HFFc6 (cell line): ENCODE data around the gene MARCHF3. TPM values are rescaled to one million over a fixed set of nuclear protein-coding genes. Genes with fewer than 3 reads are reported as not detected.

Source experiments
- DNase-seq: peaks from one replicate; pipeline ENCODE4 v3.0.0-alpha.2; 2018
- H3K27ac Mint-ChIP-seq: 2 replicates; pipeline ENCODE4 v1.8.0; 2020; ENCODE audit warnings: mild to moderate bottlenecking, mixed read lengths
- H3K27me3 Mint-ChIP-seq: 2 replicates; pipeline ENCODE4 v1.8.0; 2021; ENCODE audit warnings: mild to moderate bottlenecking, moderate library complexity, mixed read lengths; ENCODE audit not compliant: insufficient read depth
- H3K36me3 Mint-ChIP-seq: 2 replicates; pipeline ENCODE4 v1.8.0; 2021; ENCODE audit warnings: low read depth, mixed read lengths
- H3K4me1 Mint-ChIP-seq: 2 replicates; pipeline ENCODE4 v1.8.0; 2020; ENCODE audit warnings: low read depth, mixed read lengths
- H3K4me3 Mint-ChIP-seq: 2 replicates; pipeline ENCODE4 v1.8.0; 2020; ENCODE audit warnings: mild to moderate bottlenecking, moderate library complexity, mixed read lengths
- H3K9me3 Mint-ChIP-seq: 2 replicates; pipeline ENCODE4 v1.8.0; 2020; ENCODE audit warnings: mild to moderate bottlenecking, mixed read lengths
- total RNA-seq, 6 experiments: library from RNA; stranded (reverse); fragmentation: NEBNext Ultra II Directional; extraction: Animal tissue kit (Norgen Biotek cat#: 25700); gene quantifications; 2 replicates in 1 of 6; 3 replicates in 5 of 6; pipeline ENCODE4 v1.2.3, GENCODE V29; 2021
- TF ChIP-seq, protein P1 (sequence below): fragments of 200-600 bp; sonication (generic); IDR thresholded peaks from 2 replicates; pipeline ENCODE4 v1.5.0; 2021; ENCODE audit warnings: antibody characterized with exemption, mild to moderate bottlenecking

Gene MARCHF3
- total RNA-seq, 6 experiments from 2014 or later: 12.3 to 17.8 (median 13.3) TPM

DNA sequence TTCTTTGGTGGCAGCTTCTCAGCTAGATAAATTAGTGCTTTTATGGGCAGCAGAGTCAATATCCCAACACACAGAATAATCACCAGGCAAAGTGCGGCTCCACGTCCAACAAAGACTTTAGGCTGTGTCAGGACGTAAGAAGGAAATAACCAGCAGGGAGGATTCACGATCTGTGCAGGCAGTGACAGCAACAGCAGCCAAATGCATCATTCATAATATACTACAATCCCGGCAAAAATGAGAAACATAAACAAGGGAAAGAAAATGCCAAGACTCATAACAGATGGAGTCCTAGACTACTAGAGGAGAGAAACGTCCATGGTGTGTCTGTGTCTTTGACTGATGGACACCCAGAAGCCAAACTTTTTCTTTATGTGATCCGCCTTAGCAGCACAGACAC is 152.8 kb downstream of the MARCHF3 start:
- Mint-ChIP-seq H3K4me1 (no peaks in the 10 kb centered on the region), H3K27ac (no peak overlapping the region), H3K27me3 (no peaks in the 10 kb centered on the region), H3K4me3 (no peak overlapping the region), H3K36me3 (peaks cover 11% of the 10 kb centered on the region), H3K9me3 (no peaks in the 10 kb centered on the region)
- no peak for DNase-seq
- TF ChIP-seq, protein P1, sequence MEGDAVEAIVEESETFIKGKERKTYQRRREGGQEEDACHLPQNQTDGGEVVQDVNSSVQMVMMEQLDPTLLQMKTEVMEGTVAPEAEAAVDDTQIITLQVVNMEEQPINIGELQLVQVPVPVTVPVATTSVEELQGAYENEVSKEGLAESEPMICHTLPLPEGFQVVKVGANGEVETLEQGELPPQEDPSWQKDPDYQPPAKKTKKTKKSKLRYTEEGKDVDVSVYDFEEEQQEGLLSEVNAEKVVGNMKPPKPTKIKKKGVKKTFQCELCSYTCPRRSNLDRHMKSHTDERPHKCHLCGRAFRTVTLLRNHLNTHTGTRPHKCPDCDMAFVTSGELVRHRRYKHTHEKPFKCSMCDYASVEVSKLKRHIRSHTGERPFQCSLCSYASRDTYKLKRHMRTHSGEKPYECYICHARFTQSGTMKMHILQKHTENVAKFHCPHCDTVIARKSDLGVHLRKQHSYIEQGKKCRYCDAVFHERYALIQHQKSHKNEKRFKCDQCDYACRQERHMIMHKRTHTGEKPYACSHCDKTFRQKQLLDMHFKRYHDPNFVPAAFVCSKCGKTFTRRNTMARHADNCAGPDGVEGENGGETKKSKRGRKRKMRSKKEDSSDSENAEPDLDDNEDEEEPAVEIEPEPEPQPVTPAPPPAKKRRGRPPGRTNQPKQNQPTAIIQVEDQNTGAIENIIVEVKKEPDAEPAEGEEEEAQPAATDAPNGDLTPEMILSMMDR: no peak

DNA sequence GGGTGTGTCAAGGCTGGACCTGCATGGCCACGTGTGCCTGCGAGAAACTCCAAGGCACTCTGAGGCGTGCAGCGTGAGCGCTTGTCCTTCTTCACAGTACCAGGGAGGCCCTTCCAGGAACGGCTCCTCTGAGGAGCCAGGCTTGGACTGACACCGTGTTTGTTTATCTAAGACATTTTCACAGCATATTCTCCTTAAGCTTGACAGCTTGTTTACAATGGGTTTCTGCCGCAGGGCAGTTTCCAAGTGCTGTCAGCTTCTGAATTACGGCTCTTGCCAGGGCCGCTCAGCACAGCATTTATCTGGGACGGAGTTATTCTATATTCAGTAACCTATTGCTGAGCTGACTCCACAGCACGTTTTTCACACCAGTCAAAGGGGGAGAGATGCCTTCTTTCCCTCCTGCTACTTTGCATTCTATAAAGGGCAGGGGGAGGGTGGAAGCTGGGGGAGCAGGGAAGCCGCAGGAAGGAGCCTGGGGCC is 155.0 kb downstream of the MARCHF3 start:
- no peak overlapping the region for H3K27ac Mint-ChIP-seq
- peaks cover 14% of the 10 kb centered on the region for H3K36me3 Mint-ChIP-seq
- no peak for DNase-seq
- TF ChIP-seq, protein P1: no peak
- no peak overlapping the region for H3K4me3 Mint-ChIP-seq
- H3K9me3 Mint-ChIP-seq: no peaks in the 10 kb centered on the region
- H3K27me3 Mint-ChIP-seq: no peaks in the 10 kb centered on the region
- H3K4me1 Mint-ChIP-seq: no peaks in the 10 kb centered on the region

DNA sequence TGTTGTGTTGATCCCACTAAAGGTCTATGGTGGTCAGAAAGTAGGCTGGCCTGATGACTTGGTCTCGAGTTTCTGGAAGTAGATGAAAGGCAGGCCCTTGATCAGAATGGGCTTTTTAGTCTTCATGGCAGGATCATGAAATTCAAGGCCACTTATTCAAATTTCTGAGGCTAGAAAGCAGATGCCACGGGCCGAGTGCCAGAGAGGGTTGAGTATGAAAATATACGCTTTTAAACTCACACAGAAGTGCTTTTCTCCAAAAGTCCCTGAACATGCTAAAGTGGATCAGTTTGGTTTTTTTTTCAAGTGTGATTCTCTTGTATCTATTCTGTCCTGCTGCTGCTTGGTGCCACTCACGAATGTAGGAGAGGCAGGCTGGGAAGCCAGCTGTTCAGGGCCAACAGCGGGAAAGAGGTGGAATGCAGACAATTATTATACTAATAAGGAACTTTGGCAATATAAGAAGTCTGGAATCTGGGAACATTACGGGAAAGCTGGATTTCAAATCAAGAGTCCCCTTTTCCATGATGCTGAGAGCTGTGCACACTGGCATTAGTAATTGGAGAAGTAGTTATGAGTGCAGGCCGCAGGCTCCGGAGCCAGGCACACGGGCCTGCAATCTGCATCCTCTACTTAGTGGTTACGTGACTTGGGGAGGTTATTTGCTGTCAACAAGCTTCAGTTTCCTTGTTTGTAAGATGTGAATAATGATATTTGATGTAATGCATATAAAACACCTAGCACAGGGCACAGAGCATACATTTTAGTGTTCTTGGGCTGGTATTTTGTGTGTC is 157.6 kb downstream of the MARCHF3 start:
- peaks cover 12% of the 10 kb centered on the region for H3K36me3 Mint-ChIP-seq
- no peak overlapping the region for H3K27ac Mint-ChIP-seq
- no peak overlapping the region for H3K4me3 Mint-ChIP-seq
- H3K9me3 Mint-ChIP-seq: no peaks in the 10 kb centered on the region
- no peak for DNase-seq
- H3K4me1 Mint-ChIP-seq: peaks cover 11% of the 10 kb centered on the region; the same call in 1 of the 2 replicates
- TF ChIP-seq, protein P1: no peak
- no peaks in the 10 kb centered on the region for H3K27me3 Mint-ChIP-seq

DNA sequence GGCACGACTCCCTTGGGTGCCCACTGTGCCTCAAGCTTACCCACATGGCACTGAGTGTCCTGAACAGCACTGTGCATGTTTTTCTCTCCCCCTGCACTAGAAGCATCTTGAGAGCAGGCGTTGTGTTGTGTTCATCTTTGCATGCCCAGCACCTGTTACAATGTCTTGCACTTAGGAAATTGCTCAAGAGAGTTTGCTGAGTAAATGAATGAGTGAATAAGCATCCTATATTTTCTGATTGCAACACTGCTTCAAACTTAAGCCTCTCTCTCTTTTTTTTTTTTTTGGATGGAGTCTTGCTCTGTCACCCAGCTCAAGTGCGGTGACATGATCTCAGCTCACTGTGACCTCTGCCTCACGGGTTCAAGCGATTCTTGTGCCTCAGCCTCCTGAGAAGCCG is 158.9 kb downstream of the MARCHF3 start:
- no peak for DNase-seq
- Mint-ChIP-seq H3K4me1 (peaks cover 11% of the 10 kb centered on the region; the same call in 1 of the 2 replicates), H3K9me3 (no peaks in the 10 kb centered on the region), H3K27me3 (no peaks in the 10 kb centered on the region), H3K27ac (no peak overlapping the region), H3K36me3 (peaks cover 5% of the 10 kb centered on the region; the same call in 1 of the 2 replicates), H3K4me3 (no peak overlapping the region)
- TF ChIP-seq, protein P1: no peak

DNA sequence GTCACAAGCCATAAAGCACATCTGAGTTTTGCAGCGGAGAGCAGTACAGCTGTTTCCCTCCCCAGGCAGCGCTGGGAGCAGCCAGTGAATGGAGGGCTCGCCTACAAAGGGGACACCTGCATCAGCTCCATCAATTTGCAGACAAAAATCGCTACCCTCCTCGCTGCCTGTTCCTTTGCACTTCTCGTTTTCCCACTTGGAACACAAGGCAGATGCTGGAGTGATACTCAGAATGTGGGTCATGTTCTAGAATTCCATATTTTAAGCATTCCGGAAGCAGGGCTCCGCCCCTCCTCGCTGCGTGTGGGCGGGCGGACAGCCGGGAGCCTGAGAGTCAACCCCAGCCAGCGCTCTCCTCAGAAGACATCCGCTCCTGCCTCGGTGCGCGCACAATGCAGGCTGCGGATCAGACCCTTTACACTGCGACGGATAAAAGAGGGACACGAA is 161.3 kb downstream of the MARCHF3 start:
- Mint-ChIP-seq H3K4me3 (peak overlapping the region; percentile 61), H3K27me3 (no peaks in the 10 kb centered on the region), H3K36me3 (peaks cover 5% of the 10 kb centered on the region; the same call in 1 of the 2 replicates), H3K27ac (peak overlapping the region; percentile 27; the same call in 1 of the 2 replicates), H3K9me3 (no peaks in the 10 kb centered on the region), H3K4me1 (peaks cover 23% of the 10 kb centered on the region)
- TF ChIP-seq, protein P1: no peak
- no peak for DNase-seq
